NK-92 (cell line): ENCODE results near the gene COL6A2.

ENCODE experiments used
- DNase-seq: peaks from one replicate; lab custom pipeline; 2025; ENCODE audit not compliant: unreplicated experiment; lab: John Stamatoyannopoulos, UW

COL6A2 gene

GRCh38 chr21:46153247-46154154, 55.6 kb downstream of the COL6A2 start:
- no peak for DNase-seq

- no peak for DNase-seq
Measured at GRCh38 chr21:46154155-46154954, 56.4 kb downstream of the COL6A2 start.

- no peak for DNase-seq
Measured at GRCh38 chr21:46154955-46155513, 57.1 kb downstream of the COL6A2 start.

- no peak for DNase-seq
Measured at GRCh38 chr21:46155514-46156377, 57.8 kb downstream of the COL6A2 start, which contains the start of gene FTCD. TSS of gene FTCD (minus strand) at chr21:46155579. CDS start at chr21:46155523, 56 bp downstream.

- no peak for DNase-seq
Measured at GRCh38 chr21:46156378-46156645, 58.4 kb downstream of the COL6A2 start.

DNA sequence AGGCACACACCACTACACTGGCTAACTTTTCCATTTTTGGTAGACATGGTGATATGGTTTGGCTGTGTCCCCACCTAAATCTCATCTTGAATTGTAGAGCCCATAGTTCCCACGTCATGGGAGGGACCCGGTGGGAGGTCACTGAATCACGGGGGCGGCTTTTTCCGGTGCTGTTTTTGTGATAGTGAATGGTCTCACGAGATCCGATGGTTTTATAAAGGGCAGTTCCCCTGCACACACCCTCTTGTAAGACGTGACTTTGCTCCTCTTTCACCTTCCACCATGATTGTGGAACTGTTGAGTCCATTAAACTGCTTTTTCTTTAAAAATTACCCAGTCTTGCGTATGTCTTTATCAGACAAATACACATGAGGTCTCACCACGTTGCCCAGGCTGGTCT, 58.8 kb downstream of the COL6A2 start:
- no peak for DNase-seq

- DNase-seq, result no peak
Measured at GRCh38 chr21:46157396-46157986, 59.6 kb downstream of the COL6A2 start.

DNA sequence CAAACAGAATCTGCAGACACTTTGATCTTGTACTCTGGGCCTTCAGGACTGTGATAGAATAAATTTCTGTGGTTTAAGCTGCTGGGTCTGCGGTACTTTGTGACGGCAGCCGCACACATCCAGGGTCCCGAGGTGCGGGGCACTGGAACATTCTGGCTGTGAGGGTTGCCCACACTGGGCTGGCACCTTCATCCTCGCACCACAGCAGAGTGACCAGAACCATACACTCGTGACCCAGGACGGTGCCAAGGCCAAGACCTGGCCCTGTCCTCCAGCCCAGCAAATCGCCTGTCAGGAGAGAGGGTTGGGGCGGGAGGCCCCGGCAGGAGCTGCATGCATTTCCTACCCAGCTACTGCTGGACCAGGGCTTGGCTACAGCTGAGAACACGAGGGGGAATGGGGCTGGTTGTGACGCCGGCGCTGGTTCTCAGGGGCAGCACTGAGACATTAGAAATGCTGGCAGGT, 60.1 kb downstream of the COL6A2 start:
- DNase-seq, result no peak

DNA sequence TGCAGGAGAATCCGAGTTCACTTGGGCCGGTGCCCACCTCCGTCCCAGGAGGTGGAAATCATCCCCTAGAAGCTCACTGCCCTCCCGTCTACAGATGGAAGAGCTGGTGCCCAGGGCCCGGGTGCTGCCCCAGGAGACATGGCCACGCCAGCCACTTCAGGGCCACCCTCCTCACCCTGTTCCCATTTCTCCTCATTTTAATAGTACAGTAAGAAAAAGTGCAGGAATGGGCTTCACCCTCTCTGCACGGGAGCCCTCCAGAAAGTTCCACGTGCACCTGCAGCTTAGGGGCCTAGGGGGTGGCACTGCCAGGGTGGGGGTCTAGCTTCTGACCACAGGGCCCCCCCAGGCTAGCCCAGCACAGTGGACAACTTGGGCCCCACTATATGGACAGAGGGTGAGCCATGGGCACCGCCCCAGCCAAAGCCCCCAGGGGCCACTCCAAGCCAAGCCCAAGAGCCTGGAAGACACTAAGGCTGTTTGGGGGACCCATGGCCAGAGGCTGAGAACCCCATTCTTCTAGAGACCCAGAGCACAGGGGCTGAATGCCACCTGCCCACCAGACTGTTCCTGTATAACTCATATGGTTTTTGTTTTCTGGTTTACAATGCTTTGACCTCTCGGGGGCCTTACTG, 60.9 kb downstream of the COL6A2 start:
- no peak for DNase-seq

- DNase-seq, result no peak
Measured at GRCh38 chr21:46159390-46159789, 61.5 kb downstream of the COL6A2 start.

GRCh38 chr21:46159841-46160656, 62.1 kb downstream of the COL6A2 start:
- no peak for DNase-seq

DNA sequence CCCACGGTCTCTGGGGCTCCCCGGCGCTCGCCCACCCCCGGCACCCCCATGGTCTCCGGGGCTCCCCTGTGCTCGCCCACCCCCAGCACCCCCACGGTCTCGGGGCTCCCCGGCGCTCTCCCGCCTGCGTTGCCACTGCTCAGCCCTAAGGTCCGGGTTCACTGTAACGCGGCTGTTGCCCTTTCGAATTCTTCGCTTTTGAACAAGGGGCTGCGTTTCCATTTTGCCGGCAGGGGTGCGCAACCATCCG, 62.7 kb downstream of the COL6A2 start:
- DNase-seq, result no peak

- no peak for DNase-seq
Measured at GRCh38 chr21:46160907-46161632, 63.2 kb downstream of the COL6A2 start.

GRCh38 chr21:46161633-46162592, 64.0 kb downstream of the COL6A2 start:
- no peak for DNase-seq

DNA sequence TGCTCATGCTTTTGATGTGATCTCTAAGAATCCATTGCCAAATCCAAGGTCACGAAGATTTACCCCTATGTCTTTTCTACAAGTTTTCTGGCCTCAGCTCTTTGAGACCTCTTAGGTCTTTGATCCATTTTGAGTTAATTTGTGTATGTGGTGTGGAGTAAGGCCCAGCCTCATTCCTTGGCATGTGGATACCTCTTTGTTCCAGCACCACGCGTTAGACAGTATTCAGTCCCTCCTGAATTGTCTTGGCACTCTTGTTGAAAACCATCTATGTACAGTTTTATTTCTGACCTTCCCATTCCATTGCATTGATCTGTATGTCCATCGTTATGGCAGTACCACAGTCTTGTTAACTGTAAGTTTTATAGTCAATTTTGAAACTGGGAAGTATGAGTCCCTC, 65.5 kb downstream of the COL6A2 start:
- DNase-seq, result no peak

DNA sequence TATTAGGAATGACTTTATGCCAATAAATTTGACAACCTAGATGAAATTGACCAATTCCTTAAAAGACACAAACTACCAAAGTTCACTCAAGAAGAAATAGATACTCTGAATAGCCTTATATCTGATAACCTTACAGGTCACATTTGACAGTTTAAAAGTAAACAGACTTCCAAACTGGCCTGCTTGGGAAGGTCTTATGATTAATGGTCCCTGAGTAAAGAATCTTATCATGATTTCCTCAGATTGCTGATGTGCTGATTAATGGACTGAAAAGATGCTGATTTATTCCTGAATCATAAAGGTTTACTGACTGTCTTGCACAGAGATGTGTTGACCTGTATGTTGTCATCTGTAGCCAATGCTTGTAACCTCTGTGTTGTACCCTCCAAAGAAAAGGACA, 67.2 kb downstream of the COL6A2 start:
- no peak for DNase-seq

GRCh38 chr21:46168238-46168637, 70.3 kb downstream of the COL6A2 start:
- DNase-seq, result no peak
